ENCODE measurements around the gene TMEM219.

DNA sequence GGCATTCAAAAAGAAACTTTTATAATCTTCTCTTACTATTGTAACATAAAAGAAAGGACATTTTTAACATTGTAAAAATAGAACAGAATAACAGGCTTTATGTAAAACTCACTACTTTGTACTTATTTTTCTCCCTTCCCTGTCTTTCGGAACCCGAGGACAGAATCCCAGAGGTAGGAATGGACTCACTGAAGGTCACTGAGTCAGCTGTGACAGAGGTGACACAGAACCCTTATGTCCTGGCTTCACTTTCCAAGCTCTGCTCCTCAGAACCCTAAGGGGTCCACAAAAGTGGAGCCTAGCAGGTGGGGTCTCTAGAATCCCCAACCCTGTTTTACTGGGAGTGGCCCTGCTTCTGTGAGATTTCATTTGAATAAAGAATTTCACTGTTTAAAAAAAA lies 39.6 kb upstream of the TMEM219 start:
- TF ChIP-seq, protein P1, sequence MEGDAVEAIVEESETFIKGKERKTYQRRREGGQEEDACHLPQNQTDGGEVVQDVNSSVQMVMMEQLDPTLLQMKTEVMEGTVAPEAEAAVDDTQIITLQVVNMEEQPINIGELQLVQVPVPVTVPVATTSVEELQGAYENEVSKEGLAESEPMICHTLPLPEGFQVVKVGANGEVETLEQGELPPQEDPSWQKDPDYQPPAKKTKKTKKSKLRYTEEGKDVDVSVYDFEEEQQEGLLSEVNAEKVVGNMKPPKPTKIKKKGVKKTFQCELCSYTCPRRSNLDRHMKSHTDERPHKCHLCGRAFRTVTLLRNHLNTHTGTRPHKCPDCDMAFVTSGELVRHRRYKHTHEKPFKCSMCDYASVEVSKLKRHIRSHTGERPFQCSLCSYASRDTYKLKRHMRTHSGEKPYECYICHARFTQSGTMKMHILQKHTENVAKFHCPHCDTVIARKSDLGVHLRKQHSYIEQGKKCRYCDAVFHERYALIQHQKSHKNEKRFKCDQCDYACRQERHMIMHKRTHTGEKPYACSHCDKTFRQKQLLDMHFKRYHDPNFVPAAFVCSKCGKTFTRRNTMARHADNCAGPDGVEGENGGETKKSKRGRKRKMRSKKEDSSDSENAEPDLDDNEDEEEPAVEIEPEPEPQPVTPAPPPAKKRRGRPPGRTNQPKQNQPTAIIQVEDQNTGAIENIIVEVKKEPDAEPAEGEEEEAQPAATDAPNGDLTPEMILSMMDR (conservative IDR thresholded peaks at IDR 0.05), result no peak
- no peak for TF ChIP-seq ZFX (IDR thresholded peaks at IDR 0.05)
